GM18519 (cell line): ENCODE results near the gene ANGPTL5.
A peak's percentile ranks its signal among the peaks of the same experiment; 100 is the strongest.
"Not testable (repeated sequence)": the region's sequence is repeated elsewhere in the genome, so short reads cannot be mapped to it uniquely, and the experiment has no call there.

Source experiments
- ATAC-seq: cut with Tn5 transposase; IDR thresholded peaks from one replicate; pipeline ENCODE4 v1.9.1; 2021; ENCODE audit warnings: mild to moderate bottlenecking, moderate library complexity; ENCODE audit not compliant: unreplicated experiment, low FRiP score

The ANGPTL5 gene

DNA sequence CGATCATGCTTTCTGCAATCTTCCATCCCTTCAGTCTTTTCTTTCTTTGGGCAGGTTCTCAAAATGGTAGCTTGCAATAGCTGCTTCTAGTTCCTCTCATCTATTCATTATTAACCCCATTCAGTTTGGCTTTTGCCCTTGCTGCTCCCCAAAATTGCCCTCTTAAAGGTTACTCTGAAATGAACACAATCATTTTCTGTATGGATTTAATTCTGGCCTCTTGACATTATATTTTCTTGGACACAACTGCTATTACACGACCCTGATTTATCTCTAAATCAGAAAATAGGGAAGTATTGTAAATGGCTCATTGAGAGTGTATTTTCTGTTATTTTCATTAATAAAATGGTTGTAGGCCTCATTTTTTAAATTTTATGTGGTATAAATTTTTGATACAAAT lies at the start of gene ANGPTL5:
ANGPTL5 (minus strand) TSS at position 101 of the 400 bp plus-strand sequence. CDS start 8,613 bp downstream, outside the sequence.
- no peak for ATAC-seq

DNA sequence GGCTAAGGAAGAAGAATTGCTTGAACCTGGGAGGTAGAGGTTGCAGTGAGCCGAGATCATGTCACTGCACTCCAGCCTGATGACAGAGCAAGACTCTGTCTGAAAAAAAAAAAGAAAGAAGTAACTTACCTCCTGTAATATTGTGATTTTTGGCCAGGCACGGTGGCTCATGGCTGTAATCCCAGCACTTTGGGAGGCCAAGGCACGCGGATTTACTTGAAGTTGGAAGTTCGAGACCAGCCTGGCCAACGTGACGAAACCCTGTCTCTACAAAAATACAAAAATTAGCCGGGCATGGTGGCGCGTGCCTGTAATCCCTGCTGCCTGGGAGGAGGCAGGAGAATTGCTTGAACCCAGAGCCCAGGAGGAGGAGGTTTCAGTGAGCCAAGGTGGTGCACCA lies 47.9 kb upstream of the ANGPTL5 start:
- not testable (repeated sequence) for ATAC-seq

DNA sequence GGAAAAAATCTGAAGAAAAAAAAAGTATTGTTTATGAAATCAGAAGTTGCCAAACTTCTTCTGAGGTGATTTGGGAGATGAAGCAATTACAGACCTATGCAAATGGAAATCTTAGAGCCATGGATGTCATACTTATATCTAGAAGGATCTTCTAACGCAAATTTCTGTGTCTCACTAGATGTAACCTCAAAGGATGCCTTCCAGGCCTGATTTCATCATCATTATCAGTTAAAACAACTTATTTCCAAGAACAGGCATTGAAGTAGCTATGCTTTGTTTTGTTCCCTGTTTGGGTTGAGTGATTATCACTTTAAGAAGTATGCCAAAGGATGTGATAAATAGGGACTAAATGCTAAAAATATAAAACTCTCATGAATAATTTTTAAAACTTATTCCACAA lies 43.9 kb upstream of the ANGPTL5 start:
- no peak for ATAC-seq

DNA sequence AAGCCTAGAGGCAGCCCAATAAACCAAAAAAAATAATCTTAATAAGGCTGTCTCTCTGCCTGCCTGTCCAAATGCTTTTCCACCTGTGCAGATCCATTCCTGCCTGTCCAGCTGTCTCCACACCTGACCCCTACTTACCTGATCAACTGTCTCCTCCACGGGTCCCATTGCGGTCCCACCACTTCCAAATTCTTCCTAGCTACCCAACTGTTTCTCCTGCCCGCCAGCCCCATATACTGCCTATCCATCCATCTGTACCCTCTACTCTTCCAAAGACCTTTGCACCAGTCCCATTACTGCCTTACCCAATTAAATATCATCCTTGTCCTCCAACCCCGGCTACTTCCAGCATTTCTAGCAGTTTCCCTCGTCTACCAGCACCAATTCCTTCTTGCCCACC lies 39.4 kb upstream of the ANGPTL5 start:
- ATAC-seq: no peak

DNA sequence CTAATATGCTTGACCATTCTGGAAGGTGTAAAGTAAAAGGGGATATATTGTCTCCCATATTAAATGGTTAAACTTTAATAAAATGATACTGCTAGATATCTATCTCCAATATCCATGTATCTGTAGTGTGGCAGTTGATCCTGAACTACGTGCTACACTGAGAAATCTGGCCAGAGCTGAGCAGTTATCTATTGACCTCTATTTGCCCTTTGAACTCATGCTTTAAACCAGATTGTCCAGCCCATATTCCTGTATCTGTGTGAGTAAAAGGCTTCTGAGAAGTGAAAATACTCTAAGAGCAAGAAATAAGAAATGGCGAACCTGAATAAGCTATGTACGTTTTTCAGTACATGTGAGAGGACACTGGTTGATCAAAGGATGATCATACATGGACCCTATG lies 39.0 kb upstream of the ANGPTL5 start:
- no peak for ATAC-seq

DNA sequence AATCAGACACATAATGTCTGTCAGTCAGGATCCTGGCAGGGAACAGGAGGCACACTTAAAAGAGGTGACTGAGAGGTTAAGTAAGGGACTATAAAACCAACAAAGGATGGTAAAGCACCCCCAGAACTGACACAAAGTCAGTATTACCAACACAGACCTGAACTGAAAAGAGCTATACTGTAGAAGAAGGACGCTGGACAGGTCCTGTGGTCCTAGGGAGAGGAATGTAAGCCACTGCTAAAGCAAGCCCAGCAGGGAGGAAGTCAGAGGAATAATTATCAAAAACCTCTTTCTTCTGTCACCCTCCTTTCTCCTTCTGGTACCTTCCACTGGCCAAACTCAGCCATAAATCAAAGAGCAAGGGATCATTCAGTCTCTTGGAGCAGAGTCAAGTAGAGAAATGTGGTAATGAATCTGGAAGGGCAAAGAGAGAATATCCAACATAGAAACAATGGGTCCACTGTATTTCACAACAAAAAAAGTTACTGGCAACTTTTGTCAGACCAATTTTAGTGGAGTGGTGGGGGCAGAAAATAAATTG lies 33.4 kb upstream of the ANGPTL5 start:
- no peak for ATAC-seq

DNA sequence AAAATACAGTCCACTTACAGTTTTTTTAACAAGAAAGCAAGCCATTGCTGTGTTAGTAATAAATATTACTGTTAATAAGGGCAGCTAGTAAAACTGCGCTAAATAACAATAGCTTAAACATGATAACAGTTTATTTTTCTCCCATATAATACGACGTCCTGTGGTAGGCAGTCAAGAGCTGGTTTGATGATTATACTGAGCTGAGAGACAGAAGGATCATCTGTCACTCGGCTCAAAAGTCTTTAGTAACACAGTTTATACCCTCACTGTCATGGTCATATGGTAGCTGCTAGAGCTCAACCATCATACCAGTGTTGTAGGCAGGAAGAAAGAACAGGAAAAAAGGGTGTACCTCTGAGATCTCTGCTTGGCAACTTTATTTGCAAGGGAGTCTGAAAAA lies 29.1 kb upstream of the ANGPTL5 start:
- ATAC-seq: no peak

DNA sequence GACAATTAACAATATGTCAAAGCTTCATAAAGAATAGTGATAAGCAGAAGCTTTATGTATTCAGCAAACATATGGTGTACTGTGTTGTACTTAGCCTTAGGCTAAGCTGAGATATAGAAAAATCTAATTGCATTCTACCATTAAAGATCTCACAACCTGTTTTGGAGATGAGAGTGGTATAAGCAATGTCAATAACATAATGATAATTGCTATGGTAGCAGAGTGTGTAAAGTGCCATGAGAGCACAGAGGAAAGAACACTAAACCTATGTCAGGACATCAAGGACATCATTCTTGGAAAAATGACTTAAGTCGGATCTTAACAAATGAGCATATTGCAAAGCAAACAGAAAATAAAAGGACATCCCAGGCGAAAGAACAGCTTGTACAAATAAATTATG lies 28.6 kb upstream of the ANGPTL5 start:
- no peak for ATAC-seq

DNA sequence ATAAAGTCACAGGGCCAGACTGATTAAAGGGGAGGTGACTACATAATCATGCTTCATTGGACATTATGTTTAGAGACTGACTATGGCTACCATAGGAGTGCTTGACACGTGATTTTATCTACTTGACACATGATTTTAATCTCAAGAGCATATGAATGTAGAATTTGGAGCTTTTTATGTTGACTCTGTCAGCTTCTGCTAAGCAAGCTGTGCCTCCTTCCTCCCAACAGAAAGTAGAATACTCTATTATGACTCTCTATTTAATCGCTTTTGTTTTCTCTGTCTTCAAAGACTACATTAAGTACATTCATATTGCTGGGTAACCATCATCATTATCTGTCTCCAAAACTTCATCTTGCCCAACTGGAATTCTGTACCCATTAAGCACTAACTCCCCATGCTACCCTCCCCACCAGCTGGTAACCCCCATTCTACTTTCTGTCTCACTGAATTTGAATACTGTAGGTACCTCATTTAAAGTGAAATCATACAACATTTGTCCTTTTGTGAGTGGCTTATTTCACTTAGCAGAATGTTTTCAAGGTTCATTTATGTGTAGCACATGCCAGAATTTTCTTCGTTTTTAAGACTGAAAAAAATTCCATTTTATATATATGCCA lies 24.7 kb upstream of the ANGPTL5 start:
- ATAC-seq: no peak

DNA sequence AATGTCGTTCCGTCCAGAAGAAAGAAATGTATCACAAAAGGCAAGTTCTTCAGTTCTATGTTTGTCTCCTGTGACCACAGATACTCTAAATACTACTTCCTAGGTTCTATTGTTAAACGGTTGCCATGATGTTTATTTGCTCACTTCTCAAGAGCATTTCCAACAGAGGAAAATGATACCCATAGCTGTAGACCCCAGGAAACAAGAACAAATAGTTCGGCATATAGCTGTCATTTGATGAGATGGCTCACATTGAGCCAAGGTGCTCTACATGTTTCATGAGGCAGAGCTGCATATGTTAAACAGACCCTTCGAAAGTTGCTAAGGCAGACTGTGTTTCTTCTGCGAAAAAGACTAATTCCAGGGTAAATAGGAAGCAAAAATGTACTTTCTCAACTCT lies 15.4 kb upstream of the ANGPTL5 start:
- no peak for ATAC-seq

DNA sequence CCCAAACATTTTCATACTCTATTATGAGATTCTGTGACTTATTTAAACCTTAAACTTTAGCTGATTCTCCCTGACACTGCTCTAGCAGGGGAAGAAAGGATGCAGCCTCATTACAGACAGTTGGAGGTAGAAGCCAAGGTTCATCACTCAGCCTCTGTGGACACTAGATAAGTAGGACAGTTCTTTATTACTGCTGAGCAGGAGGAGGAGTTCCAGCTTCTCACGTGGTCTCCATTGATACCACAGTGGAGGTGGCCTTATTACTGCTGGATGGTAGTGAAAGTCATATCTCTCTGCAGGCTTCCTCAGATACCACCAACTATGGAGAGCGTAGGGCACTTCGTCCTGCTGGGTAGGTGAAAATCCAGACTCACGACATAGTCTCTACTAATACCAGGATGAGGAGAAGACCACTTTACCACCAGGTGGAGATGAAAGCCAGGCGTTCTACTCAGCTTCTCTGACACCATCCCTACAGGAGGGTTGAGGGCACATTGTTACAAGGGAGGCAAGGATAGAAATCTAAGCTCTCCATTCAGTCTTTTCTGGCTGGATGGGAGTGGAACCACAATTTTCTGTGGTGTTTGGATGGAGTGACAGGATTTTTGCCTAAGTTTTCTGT lies 13.1 kb upstream of the ANGPTL5 start:
- ATAC-seq: no peak

DNA sequence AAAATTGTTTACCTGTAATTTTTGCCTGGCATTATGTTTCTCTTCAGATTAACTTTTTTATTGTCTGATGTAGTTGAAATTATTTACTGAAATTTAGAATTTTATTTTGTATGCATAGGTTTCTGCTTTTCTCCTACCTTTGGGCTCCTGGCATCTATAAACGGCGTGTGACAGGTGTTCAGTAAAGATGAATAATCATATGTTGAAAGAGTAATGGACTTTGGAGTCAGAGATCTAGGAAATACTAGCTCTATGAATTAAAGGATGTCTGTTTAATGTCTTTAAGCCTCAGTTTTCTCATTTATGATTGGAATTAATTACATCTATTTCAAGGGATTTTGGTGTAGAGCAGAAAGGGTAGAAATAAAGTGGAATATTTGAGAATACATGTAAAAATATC lies 7.2 kb upstream of the ANGPTL5 start:
- ATAC-seq: no peak

DNA sequence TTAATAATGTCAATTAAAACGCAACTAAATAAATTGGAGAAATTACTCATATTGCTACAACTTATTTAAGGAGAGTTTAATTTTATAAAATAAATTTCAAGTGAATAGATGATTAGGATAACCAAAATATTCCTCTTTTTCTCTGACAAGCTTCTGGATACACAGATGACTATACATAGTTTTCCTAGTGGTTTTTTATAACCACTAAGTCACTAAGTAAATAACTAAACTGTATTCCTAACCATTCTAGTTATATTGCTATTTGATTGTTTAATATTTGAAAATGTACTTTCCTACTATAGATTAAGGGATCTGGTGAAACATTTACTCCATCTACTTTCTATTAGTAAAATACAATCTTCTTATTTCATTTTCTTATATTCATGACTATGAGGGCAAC lies 4.7 kb upstream of the ANGPTL5 start:
- ATAC-seq: no peak

DNA sequence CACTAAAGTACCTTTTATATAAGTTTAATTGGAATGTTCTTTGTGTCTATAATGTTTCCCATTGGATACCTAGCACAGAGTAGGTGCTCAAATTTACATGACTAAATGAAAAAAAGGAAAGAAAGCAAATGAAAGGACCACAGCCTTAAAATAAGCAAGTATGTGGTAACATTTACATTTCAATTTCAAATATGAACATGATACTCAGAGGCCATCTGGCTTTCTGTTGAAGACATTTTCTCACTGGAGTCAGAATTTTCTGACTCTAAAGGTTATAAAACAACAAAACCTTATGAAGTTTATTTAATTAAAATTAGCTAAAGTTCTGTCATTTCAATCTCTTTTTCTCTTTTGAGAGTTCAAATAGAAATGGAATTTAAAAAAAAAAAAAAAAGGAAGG lies 904 bp upstream of the ANGPTL5 start:
- ATAC-seq: no peak

DNA sequence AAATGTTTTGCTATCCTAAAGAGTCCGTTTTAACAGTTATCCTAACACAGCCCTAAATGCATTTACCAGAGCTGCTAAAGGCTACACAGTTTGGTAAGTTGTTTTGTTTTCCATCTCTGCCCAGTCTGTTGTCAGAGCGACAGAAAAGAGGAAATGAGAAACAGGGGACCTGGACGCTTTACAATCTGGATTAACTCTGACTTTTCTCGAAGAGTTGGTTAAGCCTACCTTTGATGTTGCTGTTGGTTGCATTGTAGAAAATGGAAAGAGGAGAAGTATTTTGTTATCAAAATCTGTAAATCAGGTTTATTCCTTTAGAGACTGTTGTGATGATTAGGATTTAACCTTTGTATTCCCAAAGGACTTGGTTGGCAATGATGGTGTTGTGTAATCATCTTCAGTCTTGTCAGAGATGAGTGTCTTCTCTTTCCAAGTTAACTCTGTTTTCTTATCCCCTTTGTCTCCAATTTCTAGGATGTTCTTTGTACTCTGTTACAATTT lies 481 bp downstream of the ANGPTL5 start:
- peak; percentile 38 for ATAC-seq

DNA sequence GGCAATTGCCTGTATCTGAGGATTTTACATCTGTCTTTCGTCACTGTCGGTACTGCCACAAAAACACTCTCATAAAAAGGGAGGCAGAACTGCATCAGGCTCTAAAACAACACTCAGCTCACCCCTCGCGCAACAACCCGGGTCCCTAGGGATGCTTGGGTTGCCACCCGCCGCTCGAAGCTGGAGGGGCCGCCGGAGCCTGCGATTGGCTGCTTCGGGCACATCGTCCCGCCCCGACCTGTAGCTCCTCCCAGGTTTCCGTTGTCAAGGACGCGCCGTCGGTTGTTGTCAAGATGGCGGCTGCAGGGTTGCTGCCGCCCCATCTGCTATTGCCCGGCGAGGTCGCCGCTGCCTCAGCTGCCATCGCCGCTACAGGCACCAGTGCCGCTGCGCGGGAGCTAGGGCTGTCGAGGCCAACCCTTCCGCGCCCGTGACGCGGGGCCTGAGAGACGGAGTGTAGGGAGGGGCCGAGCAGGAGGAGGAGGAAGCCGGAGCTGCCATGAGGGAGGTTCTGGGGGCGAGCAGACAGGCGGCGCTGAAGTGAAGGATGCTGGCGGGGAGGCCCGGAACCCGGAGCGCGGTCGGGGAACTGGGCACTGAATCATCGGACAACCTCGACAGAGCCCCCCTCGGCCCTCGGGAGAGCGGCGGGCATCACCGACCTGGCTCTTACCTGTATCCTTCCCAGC lies 1.4 kb downstream of the ANGPTL5 start, which contains the start of gene CEP126:
CEP126 (plus strand) TSS at position 273 of the 689 bp plus-strand sequence; CDS start at position 548, 275 bp downstream.
- ATAC-seq: peak; percentile 99

DNA sequence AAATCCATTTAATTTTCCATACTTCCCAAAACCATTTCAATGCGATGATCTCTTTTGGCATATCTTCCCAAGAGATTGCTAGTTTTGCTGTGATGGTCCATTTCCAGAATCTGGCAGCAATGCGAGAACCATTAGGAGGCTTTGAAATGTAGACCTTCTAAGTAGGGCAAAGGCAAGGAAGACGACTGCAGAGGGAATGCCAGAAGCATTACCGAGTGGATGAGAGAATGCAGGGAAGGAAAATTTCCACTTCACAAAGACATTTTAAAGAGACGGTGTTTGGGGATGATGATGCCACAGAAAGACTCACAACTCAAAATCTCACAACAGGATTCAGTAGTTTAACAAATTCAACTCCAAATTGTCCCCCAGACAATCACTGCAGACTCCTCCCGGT lies 2.0 kb downstream of the ANGPTL5 start:
- no peak for ATAC-seq

DNA sequence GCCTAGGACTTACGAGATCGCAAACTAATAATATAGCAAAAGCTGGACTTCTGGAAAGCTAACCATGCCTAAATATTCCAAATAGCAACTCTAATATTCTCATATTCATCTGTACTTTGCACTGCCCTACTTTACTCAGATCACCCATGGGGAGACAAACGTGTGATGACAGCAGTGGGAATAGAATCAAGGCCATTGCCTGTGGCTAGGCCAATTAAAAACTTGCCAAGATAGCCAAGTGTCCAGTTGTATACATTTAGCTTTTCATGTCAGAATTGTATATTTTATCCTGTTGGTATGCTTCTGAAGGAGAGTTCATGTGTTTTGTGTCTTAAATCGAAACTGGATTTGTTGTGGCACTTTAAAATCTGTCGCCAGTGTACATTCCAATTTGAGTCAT lies 2.7 kb downstream of the ANGPTL5 start:
- ATAC-seq: no peak

DNA sequence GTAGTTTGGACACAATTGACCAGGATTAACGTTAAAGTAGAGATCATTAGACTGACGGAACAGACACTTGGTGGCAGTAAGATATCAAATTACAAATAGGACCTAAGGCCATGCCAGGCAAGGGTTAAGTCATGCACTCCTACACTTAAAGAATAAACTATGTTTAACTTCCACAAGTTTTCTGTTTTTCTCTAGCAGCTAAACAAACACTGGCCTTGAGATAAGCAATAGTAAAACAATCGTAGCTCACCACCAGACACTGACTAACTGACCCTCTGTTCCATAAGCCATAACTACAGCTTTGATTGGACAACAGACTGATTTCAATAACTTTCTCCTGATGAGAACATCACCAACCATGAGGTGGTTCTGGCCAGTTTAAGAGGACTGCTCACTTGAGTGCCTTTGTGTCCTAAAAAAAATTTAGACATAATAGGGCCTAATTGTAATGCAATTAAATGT lies 3.5 kb downstream of the ANGPTL5 start:
- no peak for ATAC-seq

DNA sequence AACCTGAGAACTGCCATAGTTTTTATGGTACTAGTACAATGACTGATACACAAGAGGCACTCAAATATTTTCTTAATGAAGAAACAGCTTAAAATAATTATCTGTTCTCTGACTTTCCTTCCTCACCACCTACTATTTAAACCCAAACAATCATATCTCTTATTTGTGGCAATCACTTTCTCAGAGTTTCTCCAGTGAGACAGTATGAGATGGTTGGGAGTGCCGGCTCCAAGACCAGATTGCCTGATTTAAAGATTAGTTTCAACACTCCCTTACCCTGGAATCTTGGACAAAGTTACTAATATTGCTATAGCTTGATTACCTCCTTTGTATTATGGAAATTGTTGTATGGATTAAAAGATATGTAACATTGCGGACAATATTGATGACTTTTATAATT lies 7.2 kb downstream of the ANGPTL5 start:
- ATAC-seq: no peak

DNA sequence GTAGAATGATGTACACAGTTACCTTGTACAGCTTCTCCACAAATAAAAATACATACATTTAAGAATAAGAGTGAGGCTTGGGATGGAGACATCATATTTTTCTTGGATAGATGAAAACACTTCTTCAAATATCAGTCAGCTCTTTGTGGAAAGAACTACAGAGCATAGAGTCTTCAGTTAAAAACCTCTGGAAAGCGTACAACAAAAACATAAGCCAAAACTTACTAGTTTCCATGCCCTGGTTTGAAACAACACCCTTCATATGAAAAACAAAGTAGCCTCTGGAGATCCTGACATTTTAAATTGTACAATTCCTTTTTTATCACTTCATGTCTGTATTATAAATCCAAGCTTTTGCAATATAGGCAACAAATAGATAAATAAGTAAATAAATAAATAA lies 8.5 kb downstream of the ANGPTL5 start:
- ATAC-seq: no peak
